ENCODE data around the gene PRKAR1B. TPM values are rescaled to one million over a fixed set of nuclear protein-coding genes. Genes with fewer than 3 reads are reported as not detected.

Gene PRKAR1B
- total and polyA plus RNA-seq, 9 donors, result 14.3 to 49.0 (median 34.0) TPM

GRCh38 chr7:726084-726853 lies 812 bp downstream of the PRKAR1B start, which contains the start of gene DNAAF5:
Gene DNAAF5 (plus strand): TSS chr7:726699. CDS start chr7:726721, 22 bp downstream.
- peak within 1 kb of the TSS; percentile 83 for H3K4me3 ChIP-seq
- no peaks in the 10 kb centered on the region for H3K27me3 ChIP-seq
- H3K36me3 ChIP-seq, result no peaks in the 10 kb centered on the region
- no peak for TF ChIP-seq POLR2A (IDR thresholded peaks at IDR 0.05)
- TF ChIP-seq EP300 (IDR thresholded peaks at IDR 0.05), result no peak
- TF ChIP-seq CTCF (IDR thresholded peaks at IDR 0.05), result no peak
- DNase-seq, result peak; percentile 76 to 89 (median 83)
- H3K27ac ChIP-seq, result peak within 1 kb of the TSS in 1 of 2 donors; percentile 61
- no peaks in the 10 kb centered on the region for H3K9me3 ChIP-seq
- 8 to 11% (median 10%) methylated on average over 38 to 56 of the region's 56 CpGs for WGBS, 3 donors
- H3K4me1 ChIP-seq (ENCODE audit: insufficient read depth), result peaks cover 13% of the 10 kb centered on the region
- intact Hi-C loops (cut with DNase I), result loop anchor here in 1 of 4 donors (5.0 kb wide), 1 partner anchor 484 kb away; no protein-coding TSS in a partner anchor

- intact Hi-C loops (cut with DNase I), result loop anchor here in 1 of 4 donors (5.0 kb wide), 1 partner anchor 483 kb away; no protein-coding TSS in a partner anchor
- no peak overlapping the region for H3K4me3 ChIP-seq
Observed at GRCh38 chr7:725223-726005, 1.7 kb downstream of the PRKAR1B start.

GRCh38 chr7:724298-724697 lies 2.8 kb downstream of the PRKAR1B start:
- Histone ChIP-seq H3K27me3 (no peaks in the 10 kb centered on the region), H3K27ac (no peak overlapping the region), H3K4me1 (ENCODE audit: insufficient read depth) (peaks cover 13% of the 10 kb centered on the region), H3K9me3 (no peaks in the 10 kb centered on the region), H3K4me3 (no peak overlapping the region), H3K36me3 (no peaks in the 10 kb centered on the region)
- 90 to 92% (median 91%) methylated on average over 7 of the region's 7 CpGs for WGBS, 3 donors
- TF ChIP-seq EP300 (IDR thresholded peaks at IDR 0.05) (no peak), POLR2A (IDR thresholded peaks at IDR 0.05) (no peak), CTCF (IDR thresholded peaks at IDR 0.05) (no peak)
- intact Hi-C loops (cut with DNase I), result no loop called here
- DNase-seq, result peak in 1 of 5 donors; percentile 22

More at GRCh38 chr7:725223-726005, 1.7 kb downstream of the PRKAR1B start:
- Histone ChIP-seq H3K27me3 (no peaks in the 10 kb centered on the region), H3K27ac (no peak overlapping the region), H3K9me3 (no peaks in the 10 kb centered on the region), H3K4me1 (ENCODE audit: insufficient read depth) (peaks cover 13% of the 10 kb centered on the region), H3K36me3 (no peaks in the 10 kb centered on the region)
- 12 to 41% (median 17%) methylated on average over 8 of the region's 8 CpGs for WGBS, 3 donors
- TF ChIP-seq POLR2A (IDR thresholded peaks at IDR 0.05) (no peak), CTCF (IDR thresholded peaks at IDR 0.05) (no peak), EP300 (IDR thresholded peaks at IDR 0.05) (no peak)
- peak in 3 of 5 donors; percentile 39 to 55 (median 48) for DNase-seq

- Histone ChIP-seq H3K4me3 (no peak overlapping the region), H3K9me3 (no peaks in the 10 kb centered on the region), H3K36me3 (no peaks in the 10 kb centered on the region), H3K4me1 (ENCODE audit: insufficient read depth) (peaks cover 13% of the 10 kb centered on the region), H3K27ac (no peak overlapping the region), H3K27me3 (no peaks in the 10 kb centered on the region)
- intact Hi-C loops (cut with DNase I), result no loop called here
- DNase-seq, result peak in 2 of 5 donors; percentile 12 to 15
- TF ChIP-seq POLR2A (IDR thresholded peaks at IDR 0.05) (no peak), EP300 (IDR thresholded peaks at IDR 0.05) (no peak), CTCF (IDR thresholded peaks at IDR 0.05) (no peak)
- WGBS, 3 donors, result 91 to 98% (median 93%) methylated on average over 9 of the region's 9 CpGs
Observed at GRCh38 chr7:723541-723940, 3.5 kb downstream of the PRKAR1B start.
